NCI-H2171 treated with DMSO at 0.1 percent for 48 hours (cell line): ENCODE data around the gene PTGDS.
A peak's percentile ranks its signal among the peaks of the same experiment; 100 is the strongest.

Source experiments
- DNase-seq: peaks from one replicate; lab custom pipeline; 2025; lab: John Stamatoyannopoulos, UW

PTGDS gene

DNA sequence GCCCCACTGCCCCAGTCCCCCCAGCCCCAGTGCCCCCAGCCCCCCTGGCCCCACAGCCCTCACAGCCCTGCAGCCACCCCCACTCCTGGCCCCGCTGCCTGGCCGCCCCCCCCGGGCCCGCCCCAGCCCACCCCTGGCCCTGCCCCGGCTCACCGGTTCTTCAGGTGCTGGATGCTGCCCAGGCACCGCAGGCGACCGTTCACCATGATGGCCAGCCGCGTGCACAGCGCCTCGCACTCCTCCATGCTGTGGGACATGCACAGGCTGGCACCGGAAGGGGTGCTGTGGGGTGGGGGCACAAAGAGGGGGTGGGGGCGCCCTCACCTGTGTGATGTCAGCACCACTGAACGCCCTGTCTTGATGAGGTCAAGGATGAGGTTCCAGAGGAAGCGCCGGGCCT is 31.9 kb downstream of the PTGDS start:
- DNase-seq, result no peak

DNA sequence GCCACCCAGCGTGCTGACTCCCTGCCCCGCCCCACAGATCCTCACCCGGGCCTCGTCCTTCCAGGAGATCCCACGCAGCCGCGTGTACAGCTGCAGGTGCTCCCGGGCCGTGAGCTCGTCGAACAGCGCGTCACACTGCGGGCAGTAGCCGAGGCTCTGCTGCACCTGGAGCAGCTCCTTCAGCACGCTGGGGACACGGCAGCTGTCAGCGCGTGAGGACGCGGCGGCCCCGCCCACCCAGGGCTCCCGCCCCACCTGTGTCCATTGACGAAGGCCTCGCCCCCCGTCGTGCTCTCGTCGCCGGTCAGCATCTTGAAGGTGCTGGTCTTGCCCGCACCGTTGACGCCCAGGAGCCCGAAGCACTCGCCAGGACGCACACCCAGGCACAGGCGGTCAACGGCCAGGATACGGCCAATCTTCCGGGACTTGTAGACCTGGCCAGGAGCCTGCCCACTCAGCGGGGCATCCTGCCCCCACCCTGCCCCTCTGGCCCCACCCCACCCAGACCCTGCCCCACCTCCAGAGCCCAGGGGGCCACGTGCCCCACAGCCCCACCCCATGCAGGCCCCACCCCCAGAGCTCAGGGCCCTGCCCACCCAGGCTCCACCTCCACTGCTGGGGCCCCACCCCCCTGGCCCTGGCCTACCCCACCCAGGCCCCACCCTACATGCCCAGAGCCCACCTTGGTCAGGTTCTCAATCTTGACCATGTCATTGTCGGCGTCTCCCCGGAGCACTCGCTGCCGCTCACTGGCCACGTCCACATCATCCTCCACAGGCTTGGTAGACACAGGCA is 32.8 kb downstream of the PTGDS start:
- no peak for DNase-seq

DNA sequence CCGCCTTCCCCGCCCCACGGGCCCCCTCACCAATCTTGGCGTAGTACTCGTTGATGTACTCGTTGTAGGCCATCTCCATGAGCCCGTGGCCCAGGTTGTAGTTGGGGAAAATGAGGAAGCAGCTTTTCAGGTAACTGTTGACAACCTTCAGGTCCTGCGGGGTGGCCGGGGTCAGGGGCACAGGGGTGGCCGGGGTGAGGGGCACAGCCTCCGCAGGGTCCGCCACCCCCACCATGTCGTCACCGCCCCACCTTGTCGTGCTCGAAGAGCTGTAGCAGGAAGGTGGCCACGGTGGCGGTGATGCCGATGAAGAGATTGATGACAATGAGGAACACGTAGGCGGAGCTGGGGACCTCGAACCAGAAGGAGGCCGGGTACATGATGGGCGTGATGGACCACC is 33.9 kb downstream of the PTGDS start:
- no peak for DNase-seq

GRCh38 chr9:137011907-137012675 is 34.8 kb downstream of the PTGDS start:
- DNase-seq, result no peak

- DNase-seq, result no peak
Observed at GRCh38 chr9:137012694-137013570, 35.6 kb downstream of the PTGDS start.

- no peak for DNase-seq
Observed at GRCh38 chr9:137013571-137013940, 36.3 kb downstream of the PTGDS start.

DNA sequence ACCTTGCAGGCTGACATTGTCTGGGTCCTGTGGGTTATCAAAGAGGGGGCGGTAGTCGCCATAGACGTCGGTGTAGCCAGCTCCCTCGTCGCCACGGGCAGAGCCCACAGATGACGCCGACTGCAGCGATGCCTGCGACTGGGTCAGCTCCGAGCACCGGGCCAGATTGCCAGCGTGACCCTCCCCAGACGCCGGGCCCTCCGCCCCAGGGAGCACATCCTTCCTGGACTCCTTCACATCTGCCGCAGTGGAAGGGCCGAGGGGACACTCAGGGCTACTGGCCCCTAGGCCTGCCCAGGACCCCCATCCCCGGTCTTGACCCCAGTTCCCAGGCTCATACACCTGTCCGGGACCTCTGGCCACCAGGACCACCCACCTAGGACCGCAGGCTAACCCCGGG is 36.9 kb downstream of the PTGDS start:
- no peak for DNase-seq

DNA sequence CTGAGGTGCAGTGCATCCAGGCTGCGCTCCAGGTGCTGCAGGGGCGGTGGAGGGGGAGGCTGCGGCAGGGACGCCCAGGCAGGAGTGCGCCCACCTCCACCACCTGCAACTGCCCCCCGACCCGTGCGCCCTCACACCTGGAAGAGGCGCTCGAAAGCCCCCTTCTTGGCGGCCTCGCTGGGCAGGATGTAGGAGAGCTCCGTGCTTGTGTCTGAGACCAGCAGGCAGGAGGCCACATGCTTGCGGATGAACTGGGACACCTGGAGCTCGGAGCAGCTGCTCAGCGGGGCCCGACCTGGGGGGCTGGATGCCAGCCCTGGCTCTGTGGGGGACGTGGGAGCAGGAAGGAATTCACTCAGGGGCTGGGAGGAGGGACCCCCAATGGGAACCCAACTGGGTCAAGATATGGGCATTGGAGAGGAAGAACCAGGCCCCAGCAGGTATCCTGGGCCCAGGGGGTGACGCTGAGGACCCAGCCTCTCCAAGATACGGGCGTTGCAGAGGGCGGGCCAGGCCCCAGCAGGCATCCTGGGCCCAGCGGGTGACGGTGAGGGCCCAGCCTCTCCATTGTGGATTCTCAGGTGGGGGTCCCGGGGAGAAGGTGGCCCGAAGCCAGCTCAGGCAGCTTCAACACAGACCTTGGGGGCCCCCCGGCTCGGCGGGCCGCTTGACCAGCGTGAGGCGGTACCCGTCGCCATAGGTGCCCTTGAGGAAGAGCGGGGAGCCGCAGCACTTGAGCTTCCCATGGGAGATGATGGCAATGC is 37.7 kb downstream of the PTGDS start:
- DNase-seq, result no peak

GRCh38 chr9:137015540-137015930 is 38.2 kb downstream of the PTGDS start:
- no peak for DNase-seq

- DNase-seq, result no peak
Observed at GRCh38 chr9:137015976-137016375, 38.7 kb downstream of the PTGDS start.

GRCh38 chr9:137016436-137016835 is 39.1 kb downstream of the PTGDS start:
- DNase-seq, result no peak

DNA sequence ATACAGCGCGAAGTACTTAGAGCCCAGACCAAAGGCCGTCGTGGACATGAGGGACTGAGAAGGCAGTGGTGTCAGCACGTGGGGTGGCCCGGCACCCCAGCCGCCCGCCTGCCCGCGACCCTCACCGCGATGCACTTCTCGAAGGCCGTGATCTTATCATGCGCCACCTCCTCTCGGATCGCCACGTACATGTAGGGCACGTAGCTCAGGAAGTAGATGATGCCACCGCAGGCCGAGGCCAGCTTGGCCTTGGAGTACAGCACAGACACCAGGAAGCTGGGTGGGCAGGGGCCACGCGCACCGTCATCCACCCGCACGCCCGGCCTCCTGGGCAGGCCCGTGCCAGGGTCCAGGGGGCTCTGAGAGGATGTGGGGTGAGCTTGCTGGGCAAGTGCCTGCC is 39.8 kb downstream of the PTGDS start:
- DNase-seq, result no peak

- no peak for DNase-seq
Observed at GRCh38 chr9:137017791-137018497, 40.6 kb downstream of the PTGDS start.

DNA sequence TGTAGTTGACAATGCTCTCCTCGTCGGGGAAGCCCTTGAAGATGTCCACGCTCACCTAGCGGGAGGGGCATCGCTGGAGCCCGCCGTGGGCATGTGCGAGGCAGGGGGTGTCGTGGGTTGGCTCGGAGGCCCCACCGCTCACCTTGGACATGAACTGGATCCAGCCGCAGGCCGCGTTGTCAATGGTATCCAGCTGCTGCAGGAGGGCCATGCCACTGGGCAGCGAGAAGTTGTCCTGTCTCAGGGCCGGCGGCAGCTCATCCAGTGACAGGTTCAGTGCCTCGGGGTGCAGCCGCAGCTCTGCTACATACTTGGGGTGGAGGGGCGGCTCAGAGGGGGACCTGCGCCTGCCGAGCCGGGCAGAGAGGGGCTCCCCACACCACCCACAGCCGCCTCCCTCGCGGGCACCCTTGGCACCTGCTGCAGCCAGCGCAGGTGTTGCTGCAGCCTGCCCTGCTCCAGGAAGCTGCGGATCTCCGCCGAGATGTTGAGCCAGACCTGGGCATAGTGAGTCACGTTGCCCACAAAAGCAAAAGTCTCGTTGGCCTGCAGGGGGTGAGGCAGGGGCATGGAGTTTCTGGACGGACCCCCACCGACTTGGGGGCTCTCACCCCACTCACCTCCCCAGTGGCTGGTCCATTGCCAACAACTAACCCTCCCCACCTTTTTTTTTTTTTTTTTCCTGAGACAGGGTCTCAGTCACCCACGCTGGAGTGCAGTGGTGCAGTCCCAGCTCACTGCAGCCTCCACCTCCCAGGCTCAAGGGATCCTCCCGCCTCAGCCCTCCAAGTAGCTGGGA is 41.7 kb downstream of the PTGDS start:
- no peak for DNase-seq

- DNase-seq, result no peak
Observed at GRCh38 chr9:137019891-137020683, 42.8 kb downstream of the PTGDS start.

DNA sequence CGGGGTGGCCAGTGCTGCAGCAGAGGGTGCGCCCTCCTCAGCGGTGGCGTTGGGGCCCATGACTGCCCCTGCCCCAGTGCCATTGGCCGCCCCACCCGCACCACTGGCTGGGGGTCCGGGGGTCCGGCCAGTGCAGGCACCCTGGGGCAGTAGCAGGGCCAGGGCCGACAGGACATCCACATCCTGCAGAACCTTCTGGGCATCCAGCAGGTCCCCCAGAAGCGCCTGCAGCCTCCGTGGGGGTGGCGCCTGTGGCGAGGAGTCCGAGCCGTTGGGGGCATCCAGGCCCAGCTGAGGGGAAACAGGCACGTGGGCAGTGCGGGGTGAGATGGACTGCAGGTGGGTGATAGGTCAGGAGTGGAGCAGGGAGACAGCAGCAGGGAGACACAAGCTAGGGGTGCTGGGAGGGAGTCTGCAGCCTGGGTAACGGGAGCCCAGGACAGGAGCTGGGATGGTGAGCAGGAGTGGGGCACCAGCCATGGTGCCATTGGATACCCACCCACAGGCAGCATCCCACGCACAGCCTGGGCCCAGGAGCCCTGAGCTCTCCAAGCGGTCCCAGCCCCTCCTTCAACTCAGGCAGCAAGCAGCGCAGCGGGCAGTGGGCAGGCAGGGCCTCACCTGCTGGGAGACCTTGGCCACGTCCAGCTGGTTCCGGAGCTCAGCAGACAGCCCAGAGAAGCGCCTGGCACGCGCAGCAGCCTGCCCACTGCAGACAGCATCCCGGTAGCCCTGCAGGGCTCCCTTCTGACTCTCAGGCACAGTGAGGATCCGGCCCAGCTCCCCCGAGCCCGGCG is 43.7 kb downstream of the PTGDS start:
- no peak for DNase-seq

DNA sequence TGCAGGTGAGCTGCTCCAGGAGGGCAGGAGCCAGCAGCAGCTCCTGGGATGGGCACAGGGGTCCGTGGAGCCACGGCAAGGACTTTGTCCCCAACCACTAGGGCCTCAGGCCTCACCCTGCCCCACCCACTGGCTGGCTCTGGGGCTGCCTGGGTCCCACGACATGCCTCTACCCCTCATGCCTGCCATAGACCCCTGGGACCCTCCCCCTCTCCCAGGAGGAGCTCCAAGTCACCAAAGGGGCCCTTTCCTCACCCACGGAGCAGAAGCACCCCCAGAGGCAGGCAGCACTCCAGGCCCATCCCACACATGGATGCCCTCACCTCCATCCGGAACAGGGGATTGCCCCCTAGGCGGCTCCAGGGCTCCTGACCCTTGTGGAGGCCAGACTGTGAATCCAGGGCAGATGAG is 44.3 kb downstream of the PTGDS start:
- DNase-seq, result no peak

DNA sequence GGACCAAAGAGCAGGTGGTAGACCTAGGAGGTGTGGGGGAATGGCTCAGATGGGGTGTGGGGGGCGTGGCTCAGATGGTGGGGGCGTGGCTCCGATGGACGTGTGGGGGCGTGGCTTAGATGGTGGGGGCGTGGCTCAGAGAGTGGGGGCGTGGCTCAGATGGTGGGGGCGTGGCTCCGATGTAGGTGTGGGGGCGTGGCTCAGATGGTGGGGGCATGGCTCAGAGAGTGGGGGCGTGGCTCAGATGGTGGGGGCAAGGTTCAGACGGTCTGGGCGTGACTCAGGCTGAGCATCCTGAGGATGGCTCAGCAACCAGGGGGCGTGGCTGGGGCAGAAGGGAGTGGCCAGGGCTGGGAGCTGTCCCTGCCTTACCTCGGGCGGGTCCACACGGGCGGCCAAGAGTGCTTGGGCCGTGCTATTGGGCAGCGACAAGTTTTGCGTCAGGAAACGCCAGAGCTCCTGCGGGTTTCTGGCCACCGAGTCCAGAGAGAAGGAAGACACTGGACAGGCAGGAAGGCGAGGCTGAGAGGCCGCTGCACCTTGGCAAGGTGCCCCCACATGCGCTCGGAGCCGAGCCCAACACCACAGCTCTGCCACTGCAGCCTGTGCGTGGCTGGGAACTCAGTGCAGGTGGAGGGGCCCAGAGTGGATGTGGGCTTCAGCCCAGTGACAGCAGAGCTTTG is 44.8 kb downstream of the PTGDS start:
- peak; percentile 20 for DNase-seq
